OCI-LY3 (cell line): ENCODE data around the gene ATP10A.

Experiments
- H2AFZ ChIP-seq: fragments of 200-600, 300-600 bp; shearing (Covaris generic); 2 replicates; pipeline ENCODE4 v1.6.0; 2014; ENCODE audit warnings: antibody characterized with exemption, low read depth, low read length
- H3K27ac ChIP-seq: fragments of 200-600, 300-600 bp; sonication (generic); 2 replicates; pipeline ENCODE4 v1.5.1; 2014; ENCODE audit warnings: mild to moderate bottlenecking, low read length, moderate library complexity, mixed read lengths
- H3K27me3 ChIP-seq: fragments of 200-600, 300-600 bp; sonication (generic); 2 replicates; pipeline ENCODE4 v1.6.1; 2014; ENCODE audit warnings: low read depth, low read length, mixed read lengths
- H3K36me3 ChIP-seq: fragments of 200-600, 300-600 bp; sonication (generic); replicated peaks from 2 replicates; pipeline ENCODE3; 2014; ENCODE audit warnings: low read depth, low read length, mixed read lengths
- H3K4me1 ChIP-seq: fragments of 300-600, 200-600 bp; sonication (generic); 2 replicates; pipeline ENCODE4 v1.6.1; 2014; ENCODE audit warnings: low read length, mixed read lengths
- H3K4me2 ChIP-seq: fragments of 200-600, 300-600 bp; sonication (generic); 2 replicates; pipeline ENCODE4 v1.6.1; 2014; ENCODE audit warnings: low read length, mixed read lengths
- H3K4me3 ChIP-seq: fragments of 300-600, 200-600 bp; sonication (generic); 2 replicates; pipeline ENCODE4 v1.5.1; 2014; ENCODE audit warnings: antibody characterized with exemption, mild to moderate bottlenecking, low read length, moderate library complexity
- H3K79me2 ChIP-seq: fragments of 300-600, 200-600 bp; shearing (Covaris generic); 2 replicates; pipeline ENCODE4 v1.6.1; 2014; ENCODE audit warnings: mild to moderate bottlenecking, low read length, mixed read lengths
- H3K9ac ChIP-seq: fragments of 300-600, 200-600 bp; shearing (Covaris generic); 2 replicates; pipeline ENCODE4 v1.6.0; 2014; ENCODE audit warnings: mild to moderate bottlenecking, low read length, moderate library complexity
- H3K9me3 ChIP-seq: fragments of 200-600, 300-600 bp; shearing (Covaris generic); 2 replicates; pipeline ENCODE4 v1.6.1; 2014; ENCODE audit warnings: low read length, mixed read lengths; ENCODE audit not compliant: insufficient read depth
- H4K20me1 ChIP-seq: fragments of 200-600, 300-600 bp; sonication (generic); 2 replicates; pipeline ENCODE4 v1.6.1; 2016; ENCODE audit warnings: low read length, mixed read lengths; ENCODE audit not compliant: insufficient read depth
- EZH2phosphoT487 ChIP-seq: fragments of 200-600 bp; shearing (Covaris generic); IDR thresholded peaks from 2 replicates; pipeline ENCODE4 v1.6.1; 2018; ENCODE audit warnings: antibody characterized with exemption, mixed run types, low read depth
- TF ChIP-seq, protein P1 (sequence below): fragments of 200-600, 300-600 bp; sonication (generic); IDR thresholded peaks from 2 replicates; pipeline ENCODE4 v1.5.1; 2014; ENCODE audit warnings: antibody characterized with exemption, low read length, low read depth

Gene ATP10A

GRCh38 chr15:25838191-25838870 is 24.8 kb downstream of the ATP10A start:
- Histone ChIP-seq H3K4me3 (no peak overlapping the region), H2AFZ (no peak overlapping the region), H3K9ac (no peak overlapping the region), H3K36me3 (no peaks in the 10 kb centered on the region), H3K27me3 (no peaks in the 10 kb centered on the region), H3K4me1 (no peaks in the 10 kb centered on the region), H3K9me3 (no peaks in the 10 kb centered on the region), H3K79me2 (no peaks in the 10 kb centered on the region), H3K4me2 (no peak overlapping the region), H3K27ac (no peak overlapping the region), H4K20me1 (no peaks in the 10 kb centered on the region)
- TF ChIP-seq EZH2phosphoT487, result no peak
- TF ChIP-seq, protein P1, sequence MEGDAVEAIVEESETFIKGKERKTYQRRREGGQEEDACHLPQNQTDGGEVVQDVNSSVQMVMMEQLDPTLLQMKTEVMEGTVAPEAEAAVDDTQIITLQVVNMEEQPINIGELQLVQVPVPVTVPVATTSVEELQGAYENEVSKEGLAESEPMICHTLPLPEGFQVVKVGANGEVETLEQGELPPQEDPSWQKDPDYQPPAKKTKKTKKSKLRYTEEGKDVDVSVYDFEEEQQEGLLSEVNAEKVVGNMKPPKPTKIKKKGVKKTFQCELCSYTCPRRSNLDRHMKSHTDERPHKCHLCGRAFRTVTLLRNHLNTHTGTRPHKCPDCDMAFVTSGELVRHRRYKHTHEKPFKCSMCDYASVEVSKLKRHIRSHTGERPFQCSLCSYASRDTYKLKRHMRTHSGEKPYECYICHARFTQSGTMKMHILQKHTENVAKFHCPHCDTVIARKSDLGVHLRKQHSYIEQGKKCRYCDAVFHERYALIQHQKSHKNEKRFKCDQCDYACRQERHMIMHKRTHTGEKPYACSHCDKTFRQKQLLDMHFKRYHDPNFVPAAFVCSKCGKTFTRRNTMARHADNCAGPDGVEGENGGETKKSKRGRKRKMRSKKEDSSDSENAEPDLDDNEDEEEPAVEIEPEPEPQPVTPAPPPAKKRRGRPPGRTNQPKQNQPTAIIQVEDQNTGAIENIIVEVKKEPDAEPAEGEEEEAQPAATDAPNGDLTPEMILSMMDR, result no peak

DNA sequence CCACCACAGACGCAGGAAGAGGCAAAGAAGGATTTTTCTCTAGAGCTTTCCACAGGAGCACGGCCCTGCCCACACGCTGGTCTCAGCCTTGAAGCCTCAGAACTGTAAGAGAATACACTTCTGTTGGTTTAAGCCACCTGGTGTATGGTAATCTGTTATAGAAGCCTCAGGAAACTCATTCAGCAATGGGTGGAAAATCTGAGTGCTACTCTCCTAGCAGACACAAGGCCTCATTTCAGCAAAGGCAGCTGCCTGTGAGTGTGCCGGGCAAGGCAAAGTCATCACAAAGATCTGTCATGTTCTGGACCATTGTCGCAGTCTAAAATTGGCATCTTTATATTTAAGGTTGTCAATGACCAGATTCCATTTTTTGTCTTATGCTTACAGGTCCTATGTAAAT is 31.0 kb downstream of the ATP10A start:
- Histone ChIP-seq H3K4me2 (no peak overlapping the region), H3K79me2 (no peaks in the 10 kb centered on the region), H3K36me3 (no peaks in the 10 kb centered on the region), H2AFZ (no peak overlapping the region), H3K27ac (no peak overlapping the region), H3K9ac (no peak overlapping the region), H3K4me3 (no peak overlapping the region), H3K4me1 (no peaks in the 10 kb centered on the region), H3K27me3 (no peaks in the 10 kb centered on the region), H3K9me3 (no peaks in the 10 kb centered on the region), H4K20me1 (no peaks in the 10 kb centered on the region)
- TF ChIP-seq EZH2phosphoT487, result no peak
- TF ChIP-seq, protein P1, result no peak

GRCh38 chr15:25830844-25831451 is 32.2 kb downstream of the ATP10A start:
- no peaks in the 10 kb centered on the region for H3K4me1 ChIP-seq
- H3K9me3 ChIP-seq, result no peaks in the 10 kb centered on the region
- H3K4me3 ChIP-seq, result no peak overlapping the region
- no peaks in the 10 kb centered on the region for H3K27me3 ChIP-seq
- TF ChIP-seq EZH2phosphoT487, result no peak
- TF ChIP-seq, protein P1, result no peak
- H4K20me1 ChIP-seq, result no peaks in the 10 kb centered on the region
- no peaks in the 10 kb centered on the region for H3K36me3 ChIP-seq
- H3K9ac ChIP-seq, result no peak overlapping the region
- H2AFZ ChIP-seq, result no peak overlapping the region
- no peak overlapping the region for H3K4me2 ChIP-seq
- no peaks in the 10 kb centered on the region for H3K79me2 ChIP-seq
- no peak overlapping the region for H3K27ac ChIP-seq

- Histone ChIP-seq H2AFZ (no peak overlapping the region), H3K27ac (no peak overlapping the region), H4K20me1 (no peaks in the 10 kb centered on the region), H3K4me3 (no peak overlapping the region), H3K9me3 (no peaks in the 10 kb centered on the region), H3K9ac (no peak overlapping the region), H3K79me2 (no peaks in the 10 kb centered on the region), H3K27me3 (no peaks in the 10 kb centered on the region), H3K4me2 (no peak overlapping the region), H3K36me3 (no peaks in the 10 kb centered on the region), H3K4me1 (no peaks in the 10 kb centered on the region)
- TF ChIP-seq, protein P1, result no peak
Measured at GRCh38 chr15:25829073-25829472, 34.1 kb downstream of the ATP10A start.
